HepG2 (cell line): ENCODE data around the gene SPINT4. TPM values are rescaled to one million over a fixed set of nuclear protein-coding genes. Genes with fewer than 3 reads are reported as not detected.
A peak's percentile ranks its signal among the peaks of the same experiment; 100 is the strongest.

Experiments used
- ATF5 ChIP-seq: sonication (generic); formaldehyde crosslinking; IDR thresholded peaks from 2 replicates; pipeline ENCODE4 v1.4.0; 2020; ENCODE audit warnings: mild to moderate bottlenecking, low read depth, missing genetic modification reagents
- ERF ChIP-seq: IDR thresholded peaks from 2 replicates; pipeline ENCODE4 v1.6.1; 2018; ENCODE audit warnings: missing biosample characterization, missing genetic modification reagents
- LBX2 ChIP-seq: sonication (generic); formaldehyde crosslinking; IDR thresholded peaks from 2 replicates; pipeline ENCODE4 v1.5.0; 2020; ENCODE audit warnings: missing genetic modification reagents, mild to moderate bottlenecking, borderline replicate concordance
- MBNL3 ChIP-seq: fragments of 250-450 bp; sonication (Bioruptor Pico); conservative IDR thresholded peaks from 2 replicates; pipeline ENCODE4 v1.8.0; 2022; ENCODE audit warnings: mild to moderate bottlenecking, inconsistent platforms
- NCOR1 ChIP-seq: fragments of 200-600 bp; sonication (generic); IDR thresholded peaks from 2 replicates; pipeline ENCODE4 v1.7.0; 2017; ENCODE audit warnings: antibody characterized with exemption, low read length, borderline replicate concordance
- NFE2L2 ChIP-seq: fragments of 150-350 bp; IDR thresholded peaks from 2 replicates; pipeline ENCODE4 v1.6.1; 2014; ENCODE audit warnings: low read length
- RFX1 ChIP-seq: fragments of 450-650 bp; IDR thresholded peaks from 2 replicates; pipeline ENCODE4 v1.6.1; 2017
- SIN3B ChIP-seq: fragments of 150-350 bp; IDR thresholded peaks from 2 replicates; pipeline ENCODE4 v1.6.1; 2014; ENCODE audit warnings: low read length
- SMAD1 ChIP-seq: sonication (generic); formaldehyde crosslinking; IDR thresholded peaks from 2 replicates; pipeline ENCODE4 v1.4.0; 2020; ENCODE audit warnings: missing genetic modification reagents, low read depth, mild to moderate bottlenecking, borderline replicate concordance
- SRSF4 ChIP-seq: fragments of 200-400 bp; formaldehyde crosslinking; IDR thresholded peaks from one replicate; pipeline ENCODE4 v1.6.1; 2018; ENCODE audit warnings: mild to moderate bottlenecking, low read depth, low read length, moderate library complexity; ENCODE audit not compliant: poor library complexity, severe bottlenecking
- TARDBP ChIP-seq: sonication (generic); formaldehyde crosslinking; IDR thresholded peaks from 2 replicates; pipeline ENCODE4 v1.8.0; 2022; ENCODE audit warnings: mild to moderate bottlenecking, missing genetic modification reagents
- ZNF18 ChIP-seq: sonication (generic); formaldehyde crosslinking; IDR thresholded peaks from 2 replicates; pipeline ENCODE4 v1.8.0; 2022; ENCODE audit warnings: mild to moderate bottlenecking, missing genetic modification reagents; ENCODE audit not compliant: insufficient replicate concordance
- ZNF331 ChIP-seq: sonication (generic); formaldehyde crosslinking; IDR thresholded peaks from 2 replicates; pipeline ENCODE4 v1.4.0; 2020; ENCODE audit warnings: missing genetic modification reagents
- ZNF543 ChIP-seq: sonication (generic); formaldehyde crosslinking; IDR thresholded peaks from 2 replicates; pipeline ENCODE4 v1.4.0; 2020; ENCODE audit warnings: mild to moderate bottlenecking, missing genetic modification reagents
- ZNF557 ChIP-seq: sonication (generic); formaldehyde crosslinking; IDR thresholded peaks from 2 replicates; pipeline ENCODE4 v1.4.0; 2020; ENCODE audit warnings: missing genetic modification reagents
- ZNF629 ChIP-seq: sonication (generic); formaldehyde crosslinking; conservative IDR thresholded peaks from 2 replicates; pipeline ENCODE4 v1.5.0; 2020; ENCODE audit warnings: missing genetic modification reagents
- polyA plus RNA-seq, 8 experiments: library from polyadenylated mRNA; depleted of rRNA in 3 of 8; stranded (reverse) in 7 of 8; unstranded in 1 of 8; fragments of >200 nt; fragmentation: Illumina TruSeq in 4 of 8; extraction: Trizol in 4 of 8; gene quantifications; 2 replicates each; pipeline versions ENCODE4 v1.2.1 to v1.2.3, GENCODE V29; 2011 to 2016; ENCODE audit warnings: low read depth in 4 of 8, missing spikeins in 1 of 8, mixed read lengths in 1 of 8; ENCODE audit not compliant: insufficient read depth in 1 of 8
- total RNA-seq, 5 experiments: library from RNA; depleted of rRNA; stranded (reverse); fragments of >200 nt; fragmentation: Illumina TruSeq; extraction: Trizol; gene quantifications; 2 replicates each; pipeline ENCODE4 v1.2.3, GENCODE V29; 2016; ENCODE audit warnings: low read depth in 1 of 5
- TF ChIP-seq, protein P1 (sequence below): sonication (generic); formaldehyde crosslinking; IDR thresholded peaks from 2 replicates; pipeline ENCODE4 v1.5.0; 2020; ENCODE audit warnings: missing genetic modification reagents
- TF ChIP-seq, protein P2 (sequence below): sonication (generic); formaldehyde crosslinking; IDR thresholded peaks from 2 replicates; pipeline ENCODE4 v1.4.0; 2020; ENCODE audit warnings: missing genetic modification reagents
- TF ChIP-seq, protein P3 (sequence below): sonication (generic); formaldehyde crosslinking; IDR thresholded peaks from 2 replicates; pipeline ENCODE4 v1.8.0; 2022; ENCODE audit warnings: mild to moderate bottlenecking, missing genetic modification reagents
- TF ChIP-seq, protein P4 (sequence below): sonication (generic); formaldehyde crosslinking; IDR thresholded peaks from 2 replicates; pipeline ENCODE4 v1.9.0; 2022; ENCODE audit warnings: low read depth, missing genetic modification reagents
- TF ChIP-seq, protein P5 (sequence below): IDR thresholded peaks from 2 replicates; pipeline ENCODE4 v1.6.1; 2016; ENCODE audit warnings: mild to moderate bottlenecking

The SPINT4 gene
- total and polyA plus RNA-seq, 2 of the 13 experiments (the other 11 are each of a cell fraction or from before 2014, with no cell fraction given): not detected

GRCh38 chr20:45725134-45725533 is 3.0 kb downstream of the SPINT4 start (continued):
- TF ChIP-seq NFE2L2 (peak; percentile 24; the same call in 1 of the 2 replicates), ZNF629 (CRISPR knock-in tag) (no peak), ERF (CRISPR knock-in tag) (no peak), ZNF331 (peak; percentile 89), ZNF543 (CRISPR knock-in tag) (no peak), LBX2 (no peak), TARDBP (CRISPR knock-in tag) (peak; percentile 72), SIN3B (no peak), SMAD1 (CRISPR knock-in tag) (no peak), RFX1 (no peak), ZNF18 (CRISPR knock-in tag) (no peak), MBNL3 (CRISPR knock-in tag) (no peak), NCOR1 (peak; percentile 91), ZNF557 (CRISPR knock-in tag) (no peak), SRSF4 (no peak), ATF5 (CRISPR knock-in tag) (no peak)
- TF ChIP-seq, protein P1, sequence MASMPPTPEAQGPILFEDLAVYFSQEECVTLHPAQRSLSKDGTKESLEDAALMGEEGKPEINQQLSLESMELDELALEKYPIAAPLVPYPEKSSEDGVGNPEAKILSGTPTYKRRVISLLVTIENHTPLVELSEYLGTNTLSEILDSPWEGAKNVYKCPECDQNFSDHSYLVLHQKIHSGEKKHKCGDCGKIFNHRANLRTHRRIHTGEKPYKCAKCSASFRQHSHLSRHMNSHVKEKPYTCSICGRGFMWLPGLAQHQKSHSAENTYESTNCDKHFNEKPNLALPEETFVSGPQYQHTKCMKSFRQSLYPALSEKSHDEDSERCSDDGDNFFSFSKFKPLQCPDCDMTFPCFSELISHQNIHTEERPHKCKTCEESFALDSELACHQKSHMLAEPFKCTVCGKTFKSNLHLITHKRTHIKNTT: no peak
- TF ChIP-seq, protein P2, sequence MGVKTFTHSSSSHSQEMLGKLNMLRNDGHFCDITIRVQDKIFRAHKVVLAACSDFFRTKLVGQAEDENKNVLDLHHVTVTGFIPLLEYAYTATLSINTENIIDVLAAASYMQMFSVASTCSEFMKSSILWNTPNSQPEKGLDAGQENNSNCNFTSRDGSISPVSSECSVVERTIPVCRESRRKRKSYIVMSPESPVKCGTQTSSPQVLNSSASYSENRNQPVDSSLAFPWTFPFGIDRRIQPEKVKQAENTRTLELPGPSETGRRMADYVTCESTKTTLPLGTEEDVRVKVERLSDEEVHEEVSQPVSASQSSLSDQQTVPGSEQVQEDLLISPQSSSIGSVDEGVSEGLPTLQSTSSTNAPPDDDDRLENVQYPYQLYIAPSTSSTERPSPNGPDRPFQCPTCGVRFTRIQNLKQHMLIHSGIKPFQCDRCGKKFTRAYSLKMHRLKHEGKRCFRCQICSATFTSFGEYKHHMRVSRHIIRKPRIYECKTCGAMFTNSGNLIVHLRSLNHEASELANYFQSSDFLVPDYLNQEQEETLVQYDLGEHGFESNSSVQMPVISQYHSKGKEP (CRISPR knock-in tag): no peak
- TF ChIP-seq, protein P3, sequence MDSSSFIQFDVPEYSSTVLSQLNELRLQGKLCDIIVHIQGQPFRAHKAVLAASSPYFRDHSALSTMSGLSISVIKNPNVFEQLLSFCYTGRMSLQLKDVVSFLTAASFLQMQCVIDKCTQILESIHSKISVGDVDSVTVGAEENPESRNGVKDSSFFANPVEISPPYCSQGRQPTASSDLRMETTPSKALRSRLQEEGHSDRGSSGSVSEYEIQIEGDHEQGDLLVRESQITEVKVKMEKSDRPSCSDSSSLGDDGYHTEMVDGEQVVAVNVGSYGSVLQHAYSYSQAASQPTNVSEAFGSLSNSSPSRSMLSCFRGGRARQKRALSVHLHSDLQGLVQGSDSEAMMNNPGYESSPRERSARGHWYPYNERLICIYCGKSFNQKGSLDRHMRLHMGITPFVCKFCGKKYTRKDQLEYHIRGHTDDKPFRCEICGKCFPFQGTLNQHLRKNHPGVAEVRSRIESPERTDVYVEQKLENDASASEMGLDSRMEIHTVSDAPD (CRISPR knock-in tag): peak; percentile 96
- TF ChIP-seq, protein P4, sequence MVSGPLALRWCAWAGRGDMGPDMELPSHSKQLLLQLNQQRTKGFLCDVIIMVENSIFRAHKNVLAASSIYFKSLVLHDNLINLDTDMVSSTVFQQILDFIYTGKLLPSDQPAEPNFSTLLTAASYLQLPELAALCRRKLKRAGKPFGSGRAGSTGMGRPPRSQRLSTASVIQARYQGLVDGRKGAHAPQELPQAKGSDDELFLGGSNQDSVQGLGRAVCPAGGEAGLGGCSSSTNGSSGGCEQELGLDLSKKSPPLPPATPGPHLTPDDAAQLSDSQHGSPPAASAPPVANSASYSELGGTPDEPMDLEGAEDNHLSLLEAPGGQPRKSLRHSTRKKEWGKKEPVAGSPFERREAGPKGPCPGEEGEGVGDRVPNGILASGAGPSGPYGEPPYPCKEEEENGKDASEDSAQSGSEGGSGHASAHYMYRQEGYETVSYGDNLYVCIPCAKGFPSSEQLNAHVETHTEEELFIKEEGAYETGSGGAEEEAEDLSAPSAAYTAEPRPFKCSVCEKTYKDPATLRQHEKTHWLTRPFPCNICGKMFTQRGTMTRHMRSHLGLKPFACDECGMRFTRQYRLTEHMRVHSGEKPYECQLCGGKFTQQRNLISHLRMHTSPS (CRISPR knock-in tag): no peak
- TF ChIP-seq, protein P5, sequence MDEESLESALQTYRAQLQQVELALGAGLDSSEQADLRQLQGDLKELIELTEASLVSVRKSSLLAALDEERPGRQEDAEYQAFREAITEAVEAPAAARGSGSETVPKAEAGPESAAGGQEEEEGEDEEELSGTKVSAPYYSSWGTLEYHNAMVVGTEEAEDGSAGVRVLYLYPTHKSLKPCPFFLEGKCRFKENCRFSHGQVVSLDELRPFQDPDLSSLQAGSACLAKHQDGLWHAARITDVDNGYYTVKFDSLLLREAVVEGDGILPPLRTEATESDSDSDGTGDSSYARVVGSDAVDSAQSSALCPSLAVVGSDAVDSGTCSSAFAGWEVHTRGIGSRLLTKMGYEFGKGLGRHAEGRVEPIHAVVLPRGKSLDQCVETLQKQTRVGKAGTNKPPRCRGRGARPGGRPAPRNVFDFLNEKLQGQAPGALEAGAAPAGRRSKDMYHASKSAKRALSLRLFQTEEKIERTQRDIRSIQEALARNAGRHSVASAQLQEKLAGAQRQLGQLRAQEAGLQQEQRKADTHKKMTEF (CRISPR knock-in tag): peak; percentile 70; the same call in 1 of the 2 replicates
